AG04450 (cell line): ENCODE data around the gene TEX28. TPM values are rescaled to one million over a fixed set of nuclear protein-coding genes. Genes with fewer than 3 reads are reported as not detected.
"Not testable (repeated sequence)": the region's sequence is repeated elsewhere in the genome, so short reads cannot be mapped to it uniquely, and the experiment has no call there.

Experiments used
- CTCF ChIA-PET: fragments of 300-600, 350-600 bp; formaldehyde crosslinking; extraction: SDS; loops from one replicate; lab custom pipeline; 2022; ENCODE audit warnings: antibody characterized with exemption, inconsistent platforms; lab: Charles Lee
- POLR2A ChIA-PET: fragments of 350-600 bp; formaldehyde crosslinking; extraction: SDS; loops from one replicate; lab custom pipeline; 2021; ENCODE audit warnings: antibody characterized with exemption, inconsistent platforms; lab: Yijun Ruan, JAX
- DNase-seq: peaks from one replicate; pipeline ENCODE4 v3.0.0-alpha.2; 2011; ENCODE audit warnings: low read depth, low spot score
- H3K27ac ChIP-seq: one replicate; pipeline ENCODE4 v1.5.1; 2012; ENCODE audit warnings: low read depth, low read length, control low read depth
- H3K27me3 ChIP-seq: one replicate; pipeline ENCODE4 v1.6.0; 2012; ENCODE audit warnings: low read length; ENCODE audit not compliant: control insufficient read depth, insufficient read depth
- H3K4me3 ChIP-seq: 2 replicates; pipeline ENCODE4 v1.5.1; 2011; ENCODE audit warnings: mild to moderate bottlenecking, low read depth, low read length, control low read depth
- H3K9me3 ChIP-seq: 2 replicates; pipeline ENCODE4 v1.5.1; 2012; ENCODE audit warnings: low read length; ENCODE audit not compliant: control insufficient read depth, insufficient read depth
- polyA plus RNA-seq: library from polyadenylated mRNA; depleted of rRNA; stranded (reverse); fragments of >200 nt; gene quantifications from 2 replicates; pipeline ENCODE4 v1.2.3, GENCODE V29; 2011; rRNA removed

Gene TEX28
- polyA plus RNA-seq, 1 experiment, result not detected

GRCh38 chrX:154248076-154248475 lies 46.8 kb downstream of the TEX28 start:
- H3K27ac ChIP-seq, H3K9me3 ChIP-seq, CTCF ChIA-PET, DNase-seq, POLR2A ChIA-PET, H3K27me3 ChIP-seq, H3K4me3 ChIP-seq: not testable (repeated sequence)

- H3K27ac ChIP-seq, H3K27me3 ChIP-seq, CTCF ChIA-PET, H3K4me3 ChIP-seq, DNase-seq, H3K9me3 ChIP-seq, POLR2A ChIA-PET: not testable (repeated sequence)
Measured at GRCh38 chrX:154247377-154248045, 47.4 kb downstream of the TEX28 start.

- CTCF ChIA-PET, result interaction anchor here (0.6 to 1.0 kb wide), 2 partner anchors 68 to 578 kb away, joined by 3 read pairs; no protein-coding TSS in a partner anchor
- DNase-seq, H3K9me3 ChIP-seq, H3K27ac ChIP-seq, POLR2A ChIA-PET, H3K27me3 ChIP-seq, H3K4me3 ChIP-seq: not testable (repeated sequence)
Measured at GRCh38 chrX:154239982-154240503, 54.9 kb downstream of the TEX28 start.

- CTCF ChIA-PET, result interaction anchor here (0.6 kb wide), 1 partner anchor 579 kb away, joined by 3 read pairs; no protein-coding TSS in a partner anchor
Measured at GRCh38 chrX:154238939-154239559, 55.9 kb downstream of the TEX28 start.

GRCh38 chrX:154233620-154234019 lies 61.3 kb downstream of the TEX28 start:
- H3K4me3 ChIP-seq, DNase-seq, H3K27me3 ChIP-seq, H3K27ac ChIP-seq, CTCF ChIA-PET, POLR2A ChIA-PET, H3K9me3 ChIP-seq: not testable (repeated sequence)

More at GRCh38 chrX:154238939-154239559, 55.9 kb downstream of the TEX28 start:
- H3K27ac ChIP-seq, POLR2A ChIA-PET, H3K27me3 ChIP-seq, H3K4me3 ChIP-seq, H3K9me3 ChIP-seq, DNase-seq: not testable (repeated sequence)

GRCh38 chrX:154231443-154231842 lies 63.5 kb downstream of the TEX28 start:
- H3K4me3 ChIP-seq, CTCF ChIA-PET, H3K27me3 ChIP-seq, H3K27ac ChIP-seq, POLR2A ChIA-PET, H3K9me3 ChIP-seq, DNase-seq: not testable (repeated sequence)

- CTCF ChIA-PET, H3K27me3 ChIP-seq: not testable (repeated sequence)
Measured at GRCh38 chrX:154226706-154227105, 68.2 kb downstream of the TEX28 start.

GRCh38 chrX:154225292-154225691 lies 69.6 kb downstream of the TEX28 start:
- POLR2A ChIA-PET, H3K4me3 ChIP-seq, H3K9me3 ChIP-seq, H3K27me3 ChIP-seq, CTCF ChIA-PET, H3K27ac ChIP-seq, DNase-seq: not testable (repeated sequence)

More at GRCh38 chrX:154226706-154227105, 68.2 kb downstream of the TEX28 start:
- H3K27ac ChIP-seq, DNase-seq, POLR2A ChIA-PET, H3K4me3 ChIP-seq, H3K9me3 ChIP-seq: not testable (repeated sequence)

Other genes starting within 250 kb of the TEX28 start
- gene MECP2, start 197.4 kb downstream of the TEX28 start, polyA plus RNA-seq, result 12.4 and 12.8 TPM in 2 replicates
- gene OPN1LW, start 150.9 kb downstream of the TEX28 start, polyA plus RNA-seq, result not detected in 2 replicates
- not detected in 2 replicates for gene OPN1MW, start 112.5 kb downstream of the TEX28 start, polyA plus RNA-seq
- gene OPN1MW2, start 75.4 kb downstream of the TEX28 start, polyA plus RNA-seq, result not detected in 2 replicates
- gene OPN1MW3, start 37.5 kb downstream of the TEX28 start, polyA plus RNA-seq, result not detected in 2 replicates
- not detected in 2 replicates for gene TKTL1, start 671 bp upstream of the TEX28 start, polyA plus RNA-seq
- gene FLNA, start 79.5 kb upstream of the TEX28 start, polyA plus RNA-seq, result 605 and 863 TPM in 2 replicates
- 30.2 and 30.8 TPM in 2 replicates for gene EMD, start 84.2 kb upstream of the TEX28 start, polyA plus RNA-seq
- gene RPL10, start 103.3 kb upstream of the TEX28 start, polyA plus RNA-seq, result 3,912 and 4,828 TPM in 2 replicates
- 25.7 and 36.6 TPM in 2 replicates for gene DNASE1L1, start 114.1 kb upstream of the TEX28 start, polyA plus RNA-seq
- 13.0 and 15.3 TPM in 2 replicates for gene TAFAZZIN, start 116.4 kb upstream of the TEX28 start, polyA plus RNA-seq
- 65.0 and 79.7 TPM in 2 replicates for gene ATP6AP1, start 133.6 kb upstream of the TEX28 start, polyA plus RNA-seq
- 149 and 154 TPM in 2 replicates for gene GDI1, start 142.0 kb upstream of the TEX28 start, polyA plus RNA-seq
- gene FAM50A, start 149.0 kb upstream of the TEX28 start, polyA plus RNA-seq, result 69.0 and 79.5 TPM in 2 replicates
- 20.5 and 28.1 TPM in 2 replicates for gene PLXNA3, start 163.2 kb upstream of the TEX28 start, polyA plus RNA-seq
- gene LAGE3, start 184.2 kb upstream of the TEX28 start, polyA plus RNA-seq, result 9.3 and 13.2 TPM in 2 replicates
- gene UBL4A, start 191.5 kb upstream of the TEX28 start, polyA plus RNA-seq, result 17.4 and 20.5 TPM in 2 replicates
- 10.1 and 13.8 TPM in 2 replicates for gene SLC10A3, start 195.5 kb upstream of the TEX28 start, polyA plus RNA-seq
- gene FAM3A, start 221.1 kb upstream of the TEX28 start, polyA plus RNA-seq, result 15.5 and 19.5 TPM in 2 replicates